Endothelial cell of umbilical vein (primary cell): Measurements from ENCODE around the gene CPB1. TPM values are rescaled to one million over a fixed set of nuclear protein-coding genes. Genes with fewer than 3 reads are reported as not detected.

Source experiments
- BruUV-seq: library from RNA; stranded (reverse); fragments of 400-500 nt; replicated peaks from 2 replicates; lab custom pipeline; 2021; lab: Mats Ljungman, UMichigan
- CTCF ChIA-PET: fragments of 300-600, 350-600 bp; sonication (Branson Sonifier 250); formaldehyde crosslinking; loops from one replicate; lab custom pipeline; 2021; ENCODE audit warnings: antibody characterized with exemption, inconsistent platforms; lab: Charles Lee
- POLR2A ChIA-PET: fragments of 300-600, 350-600 bp; sonication (Branson Sonifier 250); formaldehyde crosslinking; loops from one replicate; lab custom pipeline; 2021; ENCODE audit warnings: antibody characterized with exemption, inconsistent platforms; lab: Charles Lee
- DNase-seq: peaks from one replicate; pipeline ENCODE4 v3.0.0-alpha.2; 2011; ENCODE audit warnings: low read depth, low spot score
- FAIRE-seq: peaks from 2 replicates; lab custom pipeline; 2011; peaks lifted over from hg19 to GRCh38; lab: Jason Lieb, UNC
- H2AFZ ChIP-seq: 2 replicates; pipeline ENCODE4 v1.6.0; 2012; ENCODE audit warnings: low read depth, low read length, control low read depth, inconsistent platforms
- H3K27ac ChIP-seq: 2 replicates; pipeline ENCODE4 v1.5.1; 2011; ENCODE audit warnings: low read depth, mild to moderate bottlenecking, control low read depth, low read length, moderate library complexity; ENCODE audit not compliant: insufficient read depth
- H3K27me3 ChIP-seq, 2 experiments: 2 replicates each; pipeline versions ENCODE4 v1.6.0 to v1.6.1; 2011; ENCODE audit warnings: low read length in 2 of 2, mixed read lengths in 1 of 2; ENCODE audit not compliant: control insufficient read depth in 2 of 2, insufficient read depth in 2 of 2
- H3K36me3 ChIP-seq, 2 experiments: 2 replicates in 1 of 2; 3 replicates in 1 of 2; pipeline ENCODE4 v1.5.1; 2011; ENCODE audit warnings: low read length in 2 of 2, mild to moderate bottlenecking in 1 of 2, moderate library complexity in 1 of 2; ENCODE audit not compliant: control insufficient read depth in 2 of 2, insufficient read depth in 2 of 2; ENCODE audit errors: extremely low read depth in 1 of 2
- H3K4me1 ChIP-seq: 3 replicates; pipeline ENCODE4 v1.5.1; 2011; ENCODE audit warnings: mild to moderate bottlenecking, low read length; ENCODE audit not compliant: control insufficient read depth, insufficient read depth; ENCODE audit errors: extremely low read depth
- H3K4me2 ChIP-seq: 2 replicates; pipeline ENCODE4 v1.6.1; 2011; ENCODE audit warnings: low read length, control low read depth, mixed read lengths; ENCODE audit not compliant: insufficient read depth
- H3K4me3 ChIP-seq, 3 experiments: fragments of 200-600 bp in 1 of 3; sonication (generic), shearing (Covaris generic) in 1 of 3; replicated peaks in 1 of 3; 2 replicates each; pipeline ENCODE4 v1.5.1; 2011 to 2016; ENCODE audit warnings: control low read depth in 3 of 3, low read length in 3 of 3, mild to moderate bottlenecking in 2 of 3, inconsistent platforms in 1 of 3, low read depth in 1 of 3, moderate library complexity in 1 of 3; ENCODE audit not compliant: insufficient read depth in 1 of 3
- H3K79me2 ChIP-seq: 2 replicates; pipeline ENCODE4 v1.6.0; 2012; ENCODE audit warnings: low read length, inconsistent platforms; ENCODE audit not compliant: control insufficient read depth, insufficient read depth
- H3K9ac ChIP-seq: replicated peaks from 2 replicates; pipeline ENCODE3; 2011; ENCODE audit warnings: low read length, control low read depth; ENCODE audit not compliant: insufficient read depth; ENCODE audit errors: extremely low read depth
- H3K9me1 ChIP-seq: replicated peaks from 3 replicates; pipeline ENCODE4 v1.6.0; 2011; ENCODE audit warnings: mild to moderate bottlenecking, low read length; ENCODE audit not compliant: control insufficient read depth, insufficient read depth; ENCODE audit errors: extremely low read depth
- H3K9me3 ChIP-seq: replicated peaks from 2 replicates; pipeline ENCODE4 v1.5.1; 2012; ENCODE audit warnings: low read length, inconsistent platforms; ENCODE audit not compliant: control insufficient read depth, insufficient read depth
- H4K20me1 ChIP-seq: replicated peaks from 2 replicates; pipeline ENCODE3; 2011; ENCODE audit warnings: mild to moderate bottlenecking, low read length; ENCODE audit not compliant: control insufficient read depth, insufficient read depth; ENCODE audit errors: extremely low read depth
- CTCF ChIP-seq, 2 donors: IDR thresholded peaks; 1 replicate in 1 of 2; 2 replicates in 1 of 2; pipeline ENCODE4 v1.5.1; 2011; ENCODE audit warnings: low read length in 2 of 2, mild to moderate bottlenecking in 2 of 2, moderate library complexity in 2 of 2, control low read depth in 1 of 2, inconsistent platforms in 1 of 2, low read depth in 1 of 2; ENCODE audit not compliant: insufficient read depth in 1 of 2; ENCODE audit errors: extremely low read depth in 1 of 2
- EZH2 ChIP-seq: IDR thresholded peaks from 2 replicates; pipeline ENCODE4 v1.6.1; 2012; ENCODE audit warnings: borderline replicate concordance, low read depth, mild to moderate bottlenecking, moderate library complexity, low read length, inconsistent platforms; ENCODE audit not compliant: severe bottlenecking
- FOS ChIP-seq: IDR thresholded peaks from 2 replicates; pipeline ENCODE4 v1.6.1; 2011; ENCODE audit warnings: mild to moderate bottlenecking, low read length, moderate library complexity, borderline replicate concordance; ENCODE audit not compliant: insufficient read depth
- GATA2 ChIP-seq: IDR thresholded peaks from 2 replicates; pipeline ENCODE4 v1.7.0; 2011; ENCODE audit warnings: low read depth, mild to moderate bottlenecking, moderate library complexity, mixed read lengths, low read length; ENCODE audit not compliant: insufficient read length, insufficient read depth
- JUN ChIP-seq: IDR thresholded peaks from 2 replicates; pipeline ENCODE4 v1.6.1; 2011; ENCODE audit warnings: borderline replicate concordance, low read depth; ENCODE audit not compliant: insufficient read length, insufficient read depth
- MAX ChIP-seq: IDR thresholded peaks from 2 replicates; pipeline ENCODE4 v1.6.1; 2011; ENCODE audit not compliant: insufficient read depth, insufficient read length
- MYC ChIP-seq: IDR thresholded peaks from one replicate; pipeline ENCODE4 v1.6.1; 2011; ENCODE audit warnings: mild to moderate bottlenecking, low read depth, low read length
- POLR2A ChIP-seq: IDR thresholded peaks from 2 replicates; pipeline ENCODE4 v1.6.1; 2012; ENCODE audit warnings: low read depth, mild to moderate bottlenecking, control low read depth, low read length
- POLR2AphosphoS5 ChIP-seq: IDR thresholded peaks from 2 replicates; pipeline ENCODE4 v1.6.1; 2012; ENCODE audit warnings: low read depth, mild to moderate bottlenecking, control low read depth, low read length, moderate library complexity; ENCODE audit not compliant: insufficient read depth
- dilution Hi-C: fragments of 300-500 bp; cut with MboI; formaldehyde crosslinking; loops from one replicate; pipeline ENCODE4 v1.15.0; 2019; ENCODE audit warnings: low sequenced_read_pairs; ENCODE audit not compliant: extremely low pct_ligation_motif_present
- intact Hi-C: fragments of 100-400 bp; cut with micrococcal nuclease; formaldehyde crosslinking; loops from one replicate; pipeline ENCODE4 v1.10.0; 2022
- polyA plus RNA-seq, 4 experiments: library from polyadenylated mRNA; depleted of rRNA in 3 of 4; stranded (reverse) in 3 of 4; unstranded in 1 of 4; fragments of >200 nt; gene quantifications; 2 replicates each; pipeline versions ENCODE4 v1.2.1 to v1.2.3, GENCODE V29; 2011 to 2012; ENCODE audit warnings: missing spikeins in 1 of 4
- total RNA-seq: library from RNA; stranded (reverse); gene quantifications from 2 replicates; pipeline ENCODE4 v1.2.3, GENCODE V29; 2021

The CPB1 gene
- total and polyA plus RNA-seq, 2 donors (not counting 3 experiments of a cell fraction or from before 2014, with no cell fraction given) = not detected

DNA sequence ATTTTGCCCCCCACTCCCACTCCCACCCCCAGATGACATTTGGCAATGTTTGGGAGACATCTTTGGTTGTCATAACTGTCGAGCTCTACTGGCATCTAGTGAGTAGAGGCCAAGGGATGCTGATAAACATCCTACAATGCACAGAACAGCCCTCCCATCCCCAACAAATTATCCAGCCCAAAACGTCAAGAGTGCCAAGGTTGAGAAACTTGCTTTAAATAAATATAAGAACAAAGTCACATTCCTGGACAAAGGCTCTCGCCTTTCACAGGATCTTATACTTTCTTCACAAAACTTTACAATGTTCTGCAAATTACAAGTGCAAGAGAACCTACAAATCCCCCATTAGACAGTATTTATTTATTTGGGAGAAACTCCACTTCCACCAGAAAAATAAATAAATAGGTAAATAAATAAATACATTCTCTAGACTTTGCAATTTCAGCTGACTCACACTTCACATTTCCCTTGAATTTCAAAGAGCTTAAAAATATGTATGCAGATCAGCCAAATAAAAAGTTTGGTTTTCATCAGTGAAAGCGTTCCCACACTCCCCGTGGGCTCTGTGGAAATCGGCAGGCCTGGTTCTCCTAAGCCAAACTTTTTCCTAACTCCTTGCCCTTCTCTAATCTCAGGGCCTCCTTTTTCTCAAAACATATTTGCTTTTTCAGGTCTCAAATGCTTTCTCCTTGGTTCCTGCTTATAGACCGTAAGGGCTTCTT, 24.8 kb downstream of the CPB1 start:
- Histone ChIP-seq H4K20me1 (no peaks in the 10 kb centered on the region), H3K27me3 (peaks cover 2 to 26% of the 10 kb centered on the region in 2 experiments), H3K36me3 (no peaks in the 10 kb centered on the region), H3K9ac (no peak overlapping the region), H3K4me2 (no peak overlapping the region), H3K4me3 (no peak overlapping the region), H3K27ac (no peak overlapping the region), H2AFZ (no peak overlapping the region), H3K9me1 (no peaks in the 10 kb centered on the region), H3K4me1 (no peaks in the 10 kb centered on the region), H3K79me2 (no peaks in the 10 kb centered on the region), H3K9me3 (no peaks in the 10 kb centered on the region)
- FAIRE-seq (no peak), DNase-seq (no peak)
- intact Hi-C loops = no loop called here
- POLR2A ChIA-PET = no interaction called here
- dilution Hi-C loops = no loop called here
- CTCF ChIA-PET = interaction anchor here (1.5 kb wide), 1 partner anchor 91 kb away, joined by 7 read pairs; no protein-coding TSS in a partner anchor
- BruUV-seq = no TSS peak
- TF ChIP-seq MAX (no peak), MYC (no peak), POLR2A (no peak), EZH2 (no peak), POLR2AphosphoS5 (no peak), CTCF (IDR thresholded peaks at IDR 0.05; ENCODE audit: extremely low read depth in 1 of 2, insufficient read depth in 1 of 2, low read depth in 1 of 2, low read length in 2 of 2) (no peak), FOS (no peak), JUN (no peak), GATA2 (no peak)
